GM12875 (cell line): ENCODE results near the gene ZNF451.

Experiments used
- H3K4me3 ChIP-seq: one replicate; pipeline ENCODE4 v1.5.1; 2011; ENCODE audit warnings: low read depth, low read length, control low read depth
- TF ChIP-seq, protein P1 (sequence below): IDR thresholded peaks from 2 replicates; pipeline ENCODE4 v1.5.1; 2011; ENCODE audit warnings: low read depth, mild to moderate bottlenecking, control low read depth, inconsistent platforms, low read length, moderate library complexity, borderline replicate concordance; ENCODE audit not compliant: insufficient read depth

ZNF451 gene

DNA sequence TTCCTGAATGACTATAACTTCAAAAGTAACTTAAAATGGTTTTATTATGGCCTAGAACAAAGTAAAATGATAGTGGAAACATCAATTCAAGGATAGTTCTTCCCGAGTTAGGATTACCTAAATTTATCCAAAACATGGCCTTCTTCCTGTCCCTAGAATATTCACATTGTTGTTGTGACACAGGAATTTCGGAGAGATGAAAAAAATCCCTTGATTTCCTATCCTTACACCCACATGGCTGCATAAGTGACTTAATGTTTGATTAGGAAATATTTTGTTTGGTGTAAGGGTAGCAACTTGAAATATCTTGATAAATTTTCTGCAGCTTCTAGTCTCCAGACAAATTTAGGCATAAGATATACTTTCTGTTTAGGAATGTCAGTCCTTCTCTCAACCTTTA lies 27.8 kb downstream of the ZNF451 start:
- no peak overlapping the region for H3K4me3 ChIP-seq
- TF ChIP-seq, protein P1, sequence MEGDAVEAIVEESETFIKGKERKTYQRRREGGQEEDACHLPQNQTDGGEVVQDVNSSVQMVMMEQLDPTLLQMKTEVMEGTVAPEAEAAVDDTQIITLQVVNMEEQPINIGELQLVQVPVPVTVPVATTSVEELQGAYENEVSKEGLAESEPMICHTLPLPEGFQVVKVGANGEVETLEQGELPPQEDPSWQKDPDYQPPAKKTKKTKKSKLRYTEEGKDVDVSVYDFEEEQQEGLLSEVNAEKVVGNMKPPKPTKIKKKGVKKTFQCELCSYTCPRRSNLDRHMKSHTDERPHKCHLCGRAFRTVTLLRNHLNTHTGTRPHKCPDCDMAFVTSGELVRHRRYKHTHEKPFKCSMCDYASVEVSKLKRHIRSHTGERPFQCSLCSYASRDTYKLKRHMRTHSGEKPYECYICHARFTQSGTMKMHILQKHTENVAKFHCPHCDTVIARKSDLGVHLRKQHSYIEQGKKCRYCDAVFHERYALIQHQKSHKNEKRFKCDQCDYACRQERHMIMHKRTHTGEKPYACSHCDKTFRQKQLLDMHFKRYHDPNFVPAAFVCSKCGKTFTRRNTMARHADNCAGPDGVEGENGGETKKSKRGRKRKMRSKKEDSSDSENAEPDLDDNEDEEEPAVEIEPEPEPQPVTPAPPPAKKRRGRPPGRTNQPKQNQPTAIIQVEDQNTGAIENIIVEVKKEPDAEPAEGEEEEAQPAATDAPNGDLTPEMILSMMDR, result no peak

DNA sequence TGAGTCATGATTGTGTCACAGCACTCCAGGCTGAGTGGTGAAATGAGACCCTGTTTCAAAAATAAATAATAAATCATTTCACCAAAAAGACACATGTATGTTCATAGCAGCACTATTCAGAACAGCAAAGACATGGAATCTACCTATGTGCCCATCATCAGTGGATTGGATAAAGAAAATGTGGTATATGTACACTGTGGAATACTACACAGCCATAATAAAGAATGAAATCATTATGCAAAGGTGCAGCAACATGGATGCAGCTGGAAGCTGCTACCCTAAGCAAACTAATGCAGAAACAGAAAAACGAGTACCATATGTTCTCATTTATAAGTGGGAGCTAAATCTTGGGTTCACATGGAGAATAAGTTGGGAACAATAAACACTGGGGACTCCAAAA lies 33.1 kb downstream of the ZNF451 start:
- TF ChIP-seq, protein P1, result no peak
- no peak overlapping the region for H3K4me3 ChIP-seq

DNA sequence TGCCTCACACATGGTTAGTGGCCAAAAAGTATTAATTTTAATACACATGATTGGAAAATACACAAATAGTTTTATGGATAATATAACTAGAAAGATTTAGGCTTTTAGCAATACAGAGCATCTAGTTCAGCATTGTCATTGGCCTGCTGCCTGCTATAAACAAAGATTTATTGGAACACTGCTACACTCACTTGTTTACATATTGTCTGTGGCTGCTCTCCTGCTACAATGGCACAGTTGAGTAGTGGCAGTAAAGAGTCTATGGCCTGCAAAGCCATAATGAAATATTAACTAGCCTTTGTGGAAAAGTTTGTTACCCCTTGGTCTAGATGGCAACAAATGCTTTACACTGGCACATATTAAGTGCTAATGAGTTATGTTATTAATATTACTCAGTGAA lies 37.8 kb downstream of the ZNF451 start:
- H3K4me3 ChIP-seq, result no peak overlapping the region
- TF ChIP-seq, protein P1, result no peak

DNA sequence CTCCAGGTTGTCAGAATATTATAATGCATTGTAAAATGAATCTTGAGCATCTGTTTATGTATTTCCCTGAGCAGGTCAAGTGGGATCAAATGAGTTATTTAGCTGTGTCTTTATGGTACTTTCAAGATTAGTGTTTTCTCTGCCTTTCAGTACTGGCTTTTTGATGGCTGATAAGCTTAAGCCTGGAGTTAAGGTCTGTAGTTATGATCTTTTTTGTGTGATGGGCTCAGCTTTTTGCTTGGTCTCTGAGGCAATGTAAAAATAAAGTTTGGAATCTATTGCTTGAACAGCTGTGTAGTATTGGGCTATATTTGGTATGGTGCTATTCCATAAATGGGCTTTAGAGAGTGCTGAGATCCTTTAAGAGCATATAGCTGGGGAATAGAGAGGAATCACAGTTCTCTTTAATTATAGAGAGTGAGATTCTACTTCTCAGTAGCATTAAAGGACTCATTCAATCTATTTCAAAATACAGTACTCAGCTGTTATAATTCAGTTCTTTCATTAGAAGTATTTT lies 40.7 kb downstream of the ZNF451 start:
- TF ChIP-seq, protein P1, result no peak
- no peak overlapping the region for H3K4me3 ChIP-seq

DNA sequence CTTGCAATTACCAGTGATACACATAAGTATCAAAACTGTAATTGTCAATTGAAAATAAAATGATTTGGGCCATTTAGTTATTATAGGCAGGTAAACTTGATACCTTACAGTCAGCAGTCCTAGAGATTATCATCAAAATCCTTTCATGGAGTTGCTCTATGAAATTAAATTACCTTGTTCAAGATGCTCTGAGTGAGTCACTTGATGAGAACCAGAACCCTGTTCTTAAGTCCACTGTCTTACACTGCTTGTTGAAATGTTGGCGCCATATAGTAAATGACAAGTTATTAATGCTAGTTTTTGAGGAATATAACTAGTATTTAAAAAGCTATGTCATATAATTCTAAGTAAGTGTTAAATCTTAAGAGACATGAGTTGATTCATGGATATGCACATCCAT lies 45.0 kb downstream of the ZNF451 start:
- TF ChIP-seq, protein P1, result no peak

DNA sequence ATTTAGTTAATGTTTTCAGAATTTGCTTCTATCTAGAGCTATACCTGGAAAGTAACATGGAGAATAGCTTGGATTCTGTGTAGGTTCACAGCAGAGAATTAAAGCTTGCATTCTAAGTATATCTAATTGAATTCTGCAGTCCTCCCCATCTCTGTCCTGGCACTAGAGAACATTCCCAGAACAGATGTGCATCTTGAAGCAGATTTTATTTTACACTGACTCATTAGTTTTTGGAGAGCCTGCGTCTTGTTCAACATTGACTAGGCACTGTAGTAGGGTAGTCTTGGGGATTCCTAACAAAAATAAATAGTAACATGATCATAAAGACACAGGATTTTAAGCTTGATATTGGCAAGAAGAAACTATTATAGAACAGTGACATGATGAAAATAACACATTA lies 45.9 kb downstream of the ZNF451 start:
- no peak overlapping the region for H3K4me3 ChIP-seq
- TF ChIP-seq, protein P1, result no peak

More for the DNA sequence above, 45.0 kb downstream of the ZNF451 start:
- no peak overlapping the region for H3K4me3 ChIP-seq

DNA sequence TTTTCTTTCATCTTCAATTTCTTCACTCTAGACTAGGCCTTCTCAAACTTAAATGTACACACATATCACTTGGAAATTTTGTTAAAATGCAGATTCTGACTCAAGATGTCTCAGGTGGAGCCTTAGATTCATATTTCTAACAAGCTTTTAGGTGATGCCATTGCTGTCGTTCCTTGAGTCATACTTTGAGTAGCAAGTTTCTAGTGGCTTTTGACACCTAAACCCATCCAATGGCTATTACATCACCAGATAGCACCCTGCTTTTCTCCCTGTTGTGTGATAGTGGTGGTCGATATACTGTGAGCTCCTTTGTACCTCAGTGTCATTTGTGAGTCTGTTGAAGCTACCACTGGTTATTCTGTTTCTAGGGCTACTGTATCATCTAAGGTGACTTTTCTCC lies 47.4 kb downstream of the ZNF451 start:
- no peak overlapping the region for H3K4me3 ChIP-seq
- TF ChIP-seq, protein P1, result no peak
